HS-27A (cell line): ENCODE data around the gene COPS7A.

Source experiments
- DNase-seq: peaks from one replicate; pipeline ENCODE4 v3.0.0-alpha.2; 2012; ENCODE audit warnings: low read depth, missing footprints

Gene COPS7A

GRCh38 chr12:6751767-6752166 lies 27.9 kb downstream of the COPS7A start:
- DNase-seq: no peak

- peak; percentile 14 for DNase-seq
Measured at GRCh38 chr12:6752167-6752920, 28.5 kb downstream of the COPS7A start.

GRCh38 chr12:6752921-6753771 lies 29.3 kb downstream of the COPS7A start, which contains the start of gene MLF2:
MLF2 (minus strand) TSS chr12:6753141; CDS start chr12:6752334, 807 bp downstream.
- peak; percentile 98 for DNase-seq

- no peak for DNase-seq
Measured at GRCh38 chr12:6753772-6754356, 30.0 kb downstream of the COPS7A start.

GRCh38 chr12:6754411-6754810 lies 30.6 kb downstream of the COPS7A start:
- no peak for DNase-seq

GRCh38 chr12:6757028-6757690 lies 33.3 kb downstream of the COPS7A start:
- no peak for DNase-seq

- DNase-seq: no peak
Measured at GRCh38 chr12:6758506-6759095, 34.8 kb downstream of the COPS7A start.

GRCh38 chr12:6759741-6760140 lies 35.9 kb downstream of the COPS7A start:
- DNase-seq: no peak

- DNase-seq: no peak
Measured at GRCh38 chr12:6763380-6763779, 39.5 kb downstream of the COPS7A start.

GRCh38 chr12:6764011-6764828 lies 40.4 kb downstream of the COPS7A start:
- DNase-seq: peak; percentile 99

- no peak for DNase-seq
Measured at GRCh38 chr12:6765048-6765633, 41.3 kb downstream of the COPS7A start.

GRCh38 chr12:6765634-6766581 lies 42.1 kb downstream of the COPS7A start, which contains the start of gene PTMS:
PTMS (plus strand) TSS chr12:6766363; CDS start chr12:6766706, 343 bp downstream.
- peak; percentile 71 for DNase-seq

- DNase-seq: no peak
Measured at GRCh38 chr12:6766651-6767349, 43.0 kb downstream of the COPS7A start.

GRCh38 chr12:6767353-6768319 lies 43.8 kb downstream of the COPS7A start:
- DNase-seq: no peak

GRCh38 chr12:6768437-6768914 lies 44.6 kb downstream of the COPS7A start:
- DNase-seq: no peak

- no peak for DNase-seq
Measured at GRCh38 chr12:6768990-6769389, 45.1 kb downstream of the COPS7A start.

- DNase-seq: no peak
Measured at GRCh38 chr12:6769666-6770065, 45.8 kb downstream of the COPS7A start.
